GM19468 (cell line): ENCODE measurements around the gene RGPD8.
"Not testable (repeated sequence)": the region's sequence is repeated elsewhere in the genome, so short reads cannot be mapped to it uniquely, and the experiment has no call there.

Experiments
- ATAC-seq: cut with Tn5 transposase; IDR thresholded peaks from one replicate; pipeline ENCODE4 v1.9.1; 2021; ENCODE audit warnings: mild to moderate bottlenecking, moderate library complexity, moderate number of reproducible peaks; ENCODE audit not compliant: unreplicated experiment; ENCODE audit errors: extremely low read depth

The RGPD8 gene

GRCh38 chr2:112435716-112436431 is 2.4 kb upstream of the RGPD8 start:
- not testable (repeated sequence) for ATAC-seq

- not testable (repeated sequence) for ATAC-seq
Observed at GRCh38 chr2:112434890-112435715, 1.7 kb upstream of the RGPD8 start.

GRCh38 chr2:112433932-112434730 is 686 bp upstream of the RGPD8 start:
- ATAC-seq, result no peak

- ATAC-seq, result not testable (repeated sequence)
Observed at GRCh38 chr2:112432735-112433479, 538 bp downstream of the RGPD8 start.

GRCh38 chr2:112432390-112432734 is 1.1 kb downstream of the RGPD8 start:
- ATAC-seq, result not testable (repeated sequence)

GRCh38 chr2:112431587-112432295 is 1.7 kb downstream of the RGPD8 start:
- ATAC-seq, result not testable (repeated sequence)

- not testable (repeated sequence) for ATAC-seq
Observed at GRCh38 chr2:112424553-112424952, 8.9 kb downstream of the RGPD8 start.

- not testable (repeated sequence) for ATAC-seq
Observed at GRCh38 chr2:112416860-112417259, 16.6 kb downstream of the RGPD8 start.

GRCh38 chr2:112360055-112360454 is 73.4 kb downstream of the RGPD8 start:
- ATAC-seq, result not testable (repeated sequence)

GRCh38 chr2:112354335-112354734 is 79.1 kb downstream of the RGPD8 start:
- ATAC-seq, result not testable (repeated sequence)

- ATAC-seq, result not testable (repeated sequence)
Observed at GRCh38 chr2:112352809-112353603, 80.4 kb downstream of the RGPD8 start.

- ATAC-seq, result not testable (repeated sequence)
Observed at GRCh38 chr2:112352292-112352691, 81.2 kb downstream of the RGPD8 start.

- no peak for ATAC-seq
Observed at GRCh38 chr2:112345030-112346027, 88.1 kb downstream of the RGPD8 start.

- no peak for ATAC-seq
Observed at GRCh38 chr2:112343827-112344585, 89.4 kb downstream of the RGPD8 start.

- no peak for ATAC-seq
Observed at GRCh38 chr2:112342067-112342550, 91.3 kb downstream of the RGPD8 start.

GRCh38 chr2:112340475-112341267 is 92.8 kb downstream of the RGPD8 start:
- ATAC-seq, result no peak
